Left renal cortex interstitium (tissue), 4 donors: ENCODE measurements around the gene MYADM. TPM values are rescaled to one million over a fixed set of nuclear protein-coding genes. Genes with fewer than 3 reads are reported as not detected.

Experiments
- DNase-seq, 4 donors: peaks; one replicate each; pipeline ENCODE4 v3.0.0-alpha.2; 2013; ENCODE audit warnings: low read depth in 4 of 4, low spot score in 2 of 4, missing footprints in 1 of 4
- polyA plus RNA-seq, 4 donors: library from polyadenylated mRNA; unstranded; fragments of 120-200 nt; gene quantifications; one replicate each; pipeline ENCODE4 v1.2.1, GENCODE V29; 2013; ENCODE audit not compliant: insufficient read length in 4 of 4

MYADM gene
- polyA plus RNA-seq, 4 donors: 61.3 to 95.9 (median 76.5) TPM

DNA sequence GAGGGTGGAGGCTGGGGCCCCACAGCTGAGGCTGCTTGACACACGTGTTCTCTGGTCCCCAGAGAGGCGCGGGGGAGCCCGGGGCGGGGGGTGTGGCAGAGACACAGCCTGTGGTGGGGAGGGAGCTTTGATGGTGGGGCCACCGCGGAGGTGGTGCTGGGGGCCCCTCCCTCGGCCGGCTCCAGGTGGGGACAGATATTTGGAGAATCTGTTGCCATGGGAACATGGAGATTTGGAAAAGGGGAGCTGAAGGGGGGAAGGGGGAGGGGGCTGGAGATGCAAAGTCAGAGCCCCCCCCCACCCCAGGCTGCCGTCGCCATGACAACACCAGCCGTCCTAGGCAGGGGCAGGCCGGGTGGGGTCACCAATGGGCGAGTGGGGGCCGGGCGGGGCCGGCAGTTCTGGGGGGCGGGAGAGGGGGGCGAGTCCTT is 15.6 kb downstream of the MYADM start:
- no peak for DNase-seq

- no peak for DNase-seq
Measured at GRCh38 chr19:53883741-53884140, 16.1 kb downstream of the MYADM start.

DNA sequence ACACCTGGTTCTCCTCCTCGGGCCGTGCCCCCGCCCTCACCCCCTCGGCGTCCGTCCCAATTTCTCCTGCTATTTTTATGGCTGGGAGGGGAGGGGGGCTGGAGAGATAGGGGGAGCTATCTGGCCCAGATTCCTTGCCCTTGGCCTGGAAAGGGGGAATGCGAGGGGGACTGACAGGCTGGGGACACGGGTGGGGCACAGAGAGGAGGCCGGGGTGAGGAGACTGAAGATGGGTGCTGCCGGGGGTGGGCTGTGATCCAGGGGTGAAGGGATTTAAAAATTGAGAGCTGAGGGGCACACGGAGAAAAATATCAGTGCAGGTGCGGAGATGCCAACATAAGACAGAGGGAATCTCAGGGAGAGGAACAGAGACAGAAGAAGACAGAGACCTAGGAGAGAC is 16.6 kb downstream of the MYADM start:
- DNase-seq: no peak

DNA sequence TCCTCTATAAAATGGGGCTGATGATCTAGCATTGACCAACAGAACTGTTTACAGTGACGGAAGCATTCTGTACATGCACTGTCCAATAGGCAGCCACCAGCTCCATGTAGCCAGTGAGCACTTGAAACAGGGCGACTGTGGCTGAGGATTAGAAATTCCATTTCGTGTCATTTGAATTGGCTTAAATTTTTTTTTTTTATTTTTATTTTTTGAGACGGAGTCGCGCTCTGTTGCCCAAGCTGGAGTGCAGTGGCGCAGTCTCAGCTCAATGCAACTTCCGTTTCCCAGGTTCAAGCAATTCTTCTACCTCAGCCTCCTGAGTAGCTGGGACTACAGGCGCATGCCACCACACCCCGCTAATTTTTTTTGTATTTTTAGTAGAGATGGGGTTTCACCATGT is 17.4 kb downstream of the MYADM start:
- no peak for DNase-seq

DNA sequence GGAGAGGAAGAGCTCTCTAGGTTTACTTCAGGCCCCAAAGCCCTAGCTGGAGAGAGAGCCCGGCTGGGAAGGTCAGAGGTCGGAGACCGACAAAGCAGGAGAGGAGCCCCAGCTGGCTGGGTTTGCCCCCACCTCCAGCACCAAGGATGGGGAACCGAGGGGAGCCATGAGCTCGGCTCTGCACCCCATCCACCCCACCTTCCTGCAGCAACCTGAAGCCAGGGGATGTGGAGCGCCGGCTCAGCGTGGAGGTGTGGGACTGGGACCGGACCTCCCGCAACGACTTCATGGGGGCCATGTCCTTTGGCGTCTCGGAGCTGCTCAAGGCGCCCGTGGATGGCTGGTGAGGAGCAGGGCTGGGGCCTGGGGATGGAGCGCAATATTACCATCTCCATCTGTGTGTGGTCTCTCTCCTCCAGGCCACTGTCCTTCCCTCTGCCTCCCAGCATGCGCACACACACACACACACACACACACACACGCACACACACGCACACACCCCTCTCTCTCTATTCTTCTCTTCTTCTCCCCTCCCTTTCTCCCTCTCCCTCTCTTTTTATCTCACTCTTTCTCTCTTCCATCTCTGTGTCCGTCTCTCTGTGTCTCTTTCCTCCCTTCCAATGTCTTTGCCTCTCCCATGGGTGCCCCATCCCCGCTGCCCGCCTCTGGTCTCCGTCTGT is 24.8 kb downstream of the MYADM start:
- no peak for DNase-seq

- no peak for DNase-seq
Measured at GRCh38 chr19:53892981-53893325, 25.3 kb downstream of the MYADM start.

DNA sequence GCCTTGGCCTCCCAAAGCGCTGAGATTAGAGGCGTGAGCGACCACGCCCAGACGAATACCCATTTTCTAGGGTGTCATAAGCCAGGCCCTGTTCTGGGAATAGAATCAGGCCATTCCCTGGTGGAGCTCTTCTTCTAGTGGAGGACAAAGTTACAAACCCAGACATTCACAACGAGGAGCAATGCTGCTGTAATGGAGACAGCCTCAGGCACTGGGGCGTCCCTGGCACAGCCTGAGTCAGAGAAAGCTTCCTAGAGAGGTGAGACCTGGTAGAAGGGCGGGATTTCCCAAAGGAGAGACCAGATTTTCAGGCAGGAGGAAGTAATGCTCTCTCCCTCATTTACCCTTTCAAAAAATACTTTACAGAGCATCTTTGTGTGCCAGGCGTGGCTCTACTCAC is 27.0 kb downstream of the MYADM start:
- no peak for DNase-seq

DNA sequence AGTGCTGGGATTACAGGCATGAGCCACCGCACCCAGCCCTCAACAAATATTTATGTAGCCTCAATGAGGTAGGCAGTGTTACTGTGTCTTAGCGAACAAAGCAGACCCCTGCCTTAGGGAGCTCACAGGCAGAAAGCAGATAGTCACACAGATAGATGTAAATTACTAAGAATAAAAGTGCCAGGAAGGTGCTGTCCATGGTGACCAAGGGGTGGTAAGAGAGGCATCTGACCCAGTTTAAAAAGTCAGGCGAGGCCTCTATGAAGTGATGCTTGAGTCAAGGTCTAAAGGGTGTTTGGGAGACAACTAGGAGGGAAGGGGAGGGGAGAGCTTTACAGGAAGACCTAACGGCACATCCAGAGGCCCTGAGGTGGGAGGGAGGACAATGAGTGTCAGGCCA is 29.0 kb downstream of the MYADM start:
- DNase-seq: no peak

GRCh38 chr19:53897459-53897858 is 29.8 kb downstream of the MYADM start:
- no peak for DNase-seq

DNA sequence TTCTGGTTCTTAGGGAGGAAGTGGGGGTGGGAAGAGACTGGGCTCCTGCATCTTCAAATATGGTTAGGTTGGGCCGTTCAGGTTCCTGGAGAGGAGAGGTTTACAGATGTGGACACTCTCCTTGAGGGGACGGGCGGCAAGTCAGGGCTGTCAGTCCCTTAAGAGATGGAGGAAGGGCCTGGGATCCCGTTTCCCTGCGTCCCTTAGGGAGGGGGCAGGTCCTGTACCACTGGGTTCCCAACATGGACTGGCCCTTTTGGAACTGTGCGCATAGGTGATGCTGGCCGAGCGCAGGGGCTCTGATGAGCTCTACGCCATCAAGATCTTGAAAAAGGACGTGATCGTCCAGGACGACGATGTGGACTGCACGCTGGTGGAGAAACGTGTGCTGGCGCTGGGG is 30.5 kb downstream of the MYADM start:
- DNase-seq: no peak

DNA sequence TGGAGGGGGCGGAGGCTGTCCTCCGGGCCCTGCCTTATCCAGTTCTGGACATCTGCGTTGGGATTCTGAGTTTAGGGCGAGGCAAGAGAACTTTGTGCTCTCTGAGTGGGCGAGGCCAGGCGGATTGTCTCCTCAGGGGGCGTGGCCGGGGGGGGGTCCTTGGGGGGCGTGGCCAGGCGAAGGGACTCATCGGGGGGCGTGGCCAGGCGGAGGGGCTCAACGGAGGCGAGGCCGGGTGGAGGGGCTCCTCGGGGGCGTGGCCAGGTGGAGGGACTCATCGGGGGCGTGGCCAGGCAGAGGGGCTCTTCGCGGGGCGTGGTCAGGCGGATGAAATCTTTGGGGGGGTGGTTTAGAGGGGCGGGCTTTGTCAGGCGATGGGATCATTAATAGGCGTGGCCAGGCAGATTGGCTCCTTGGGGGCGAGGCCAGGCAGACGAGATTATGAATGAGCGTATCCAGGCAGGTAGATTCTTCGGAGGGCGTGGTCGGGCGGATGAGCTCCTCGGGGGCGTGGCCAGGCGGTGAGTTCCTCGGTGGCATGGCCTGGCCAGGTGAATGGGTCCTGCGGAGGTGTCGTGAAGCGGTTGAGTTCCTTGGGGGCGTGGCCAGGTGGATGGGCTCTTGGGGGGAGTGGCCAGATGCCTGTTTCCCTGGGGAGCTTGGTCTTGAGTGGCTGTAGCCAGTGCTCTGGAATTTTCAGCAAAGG is 31.1 kb downstream of the MYADM start:
- no peak for DNase-seq

DNA sequence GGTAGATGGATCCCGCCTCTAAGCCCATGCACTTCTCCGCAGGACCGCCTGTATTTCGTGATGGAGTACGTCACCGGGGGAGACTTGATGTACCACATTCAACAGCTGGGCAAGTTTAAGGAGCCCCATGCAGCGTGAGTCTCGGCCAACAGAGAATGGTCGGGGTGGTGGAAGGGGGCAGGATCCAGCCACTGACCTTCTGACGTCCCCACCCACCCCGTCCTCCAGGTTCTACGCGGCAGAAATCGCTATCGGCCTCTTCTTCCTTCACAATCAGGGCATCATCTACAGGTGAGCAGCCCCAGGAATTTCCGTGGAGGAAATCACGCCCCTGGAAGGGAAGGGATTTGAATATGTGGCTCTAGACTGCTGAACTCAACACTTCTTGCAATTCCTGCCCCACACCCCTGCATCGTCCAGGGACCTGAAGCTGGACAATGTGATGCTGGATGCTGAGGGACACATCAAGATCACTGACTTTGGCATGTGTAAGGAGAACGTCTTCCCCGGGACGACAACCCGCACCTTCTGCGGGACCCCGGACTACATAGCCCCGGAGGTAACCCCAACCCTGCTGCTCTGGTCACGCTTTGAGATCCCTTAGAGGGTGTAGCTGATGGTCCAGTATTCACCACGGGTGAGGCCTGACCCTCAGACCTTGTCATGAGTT is 32.6 kb downstream of the MYADM start:
- DNase-seq: no peak

DNA sequence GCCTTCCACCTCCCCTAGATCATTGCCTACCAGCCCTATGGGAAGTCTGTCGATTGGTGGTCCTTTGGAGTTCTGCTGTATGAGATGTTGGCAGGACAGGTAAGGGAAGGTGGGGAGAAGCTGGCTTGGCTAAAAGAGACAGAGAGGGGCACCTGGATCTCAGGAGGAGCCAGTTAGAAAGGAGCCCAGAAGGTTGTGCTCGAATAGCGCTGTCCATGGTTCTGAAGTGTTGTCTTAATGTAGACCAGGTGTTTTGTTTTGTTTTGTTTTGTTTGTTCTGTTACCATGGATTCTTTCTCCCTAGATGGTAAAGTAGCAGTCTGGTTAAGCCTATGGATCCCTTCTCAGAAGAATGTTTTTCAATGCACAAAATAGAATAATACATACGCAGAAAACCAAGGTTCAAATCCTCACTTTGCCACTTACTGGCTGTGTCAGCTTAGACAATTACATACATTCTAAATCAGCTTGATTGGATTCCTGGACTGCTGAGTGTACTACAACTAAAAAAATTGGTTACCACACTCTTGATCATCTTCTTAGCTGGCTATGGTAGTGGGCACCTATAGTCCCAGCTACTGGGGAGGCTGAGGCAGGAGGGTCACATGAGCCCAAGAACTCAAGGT is 35.5 kb downstream of the MYADM start:
- DNase-seq: peak in 2 of 4 donors; percentile 63 to 73

DNA sequence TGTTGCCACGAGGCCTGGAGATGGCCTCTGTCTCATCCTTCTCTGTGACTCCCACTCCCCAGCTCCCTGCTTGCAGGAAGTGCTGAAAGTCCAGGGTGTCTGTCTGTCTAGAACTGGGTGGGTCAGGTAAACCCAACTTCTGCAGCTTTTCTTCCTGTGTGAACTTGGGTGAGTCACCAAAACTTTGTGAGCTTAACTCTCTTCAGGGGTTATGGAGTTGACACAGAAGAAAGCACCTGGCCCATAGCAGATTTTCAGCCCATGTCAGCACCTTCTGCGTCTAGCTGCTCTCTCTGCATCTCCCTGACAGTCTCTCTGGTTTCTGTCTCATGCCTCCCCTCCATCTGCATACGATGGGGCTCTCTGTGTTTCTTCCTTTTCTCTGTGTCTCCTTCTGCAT is 37.2 kb downstream of the MYADM start:
- DNase-seq: no peak

DNA sequence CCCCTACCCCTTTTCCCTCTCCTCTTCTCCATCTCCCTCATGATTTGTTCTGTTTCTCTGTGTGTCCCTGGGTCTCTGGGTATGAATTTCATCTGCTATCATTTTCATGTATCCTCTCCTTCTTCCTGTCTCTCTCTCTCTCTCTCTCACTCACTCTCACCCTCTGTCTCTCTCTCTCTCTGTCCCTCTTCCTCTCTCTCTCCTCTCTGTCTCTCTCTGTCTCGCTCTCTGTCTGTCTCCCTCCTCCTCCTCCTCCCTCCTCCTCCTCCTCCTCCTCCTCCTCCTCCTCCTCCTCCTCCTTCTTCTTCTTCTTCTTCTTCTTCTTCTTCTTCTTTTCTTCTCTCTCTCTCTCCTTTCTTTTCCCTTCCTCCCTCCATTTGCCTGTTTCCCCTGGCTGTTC is 38.1 kb downstream of the MYADM start:
- no peak for DNase-seq

GRCh38 chr19:53906211-53907192 is 38.8 kb downstream of the MYADM start:
- DNase-seq: no peak

- no peak for DNase-seq
Measured at GRCh38 chr19:53907193-53907581, 39.5 kb downstream of the MYADM start.

- DNase-seq: no peak
Measured at GRCh38 chr19:53907690-53908089, 40.0 kb downstream of the MYADM start.

DNA sequence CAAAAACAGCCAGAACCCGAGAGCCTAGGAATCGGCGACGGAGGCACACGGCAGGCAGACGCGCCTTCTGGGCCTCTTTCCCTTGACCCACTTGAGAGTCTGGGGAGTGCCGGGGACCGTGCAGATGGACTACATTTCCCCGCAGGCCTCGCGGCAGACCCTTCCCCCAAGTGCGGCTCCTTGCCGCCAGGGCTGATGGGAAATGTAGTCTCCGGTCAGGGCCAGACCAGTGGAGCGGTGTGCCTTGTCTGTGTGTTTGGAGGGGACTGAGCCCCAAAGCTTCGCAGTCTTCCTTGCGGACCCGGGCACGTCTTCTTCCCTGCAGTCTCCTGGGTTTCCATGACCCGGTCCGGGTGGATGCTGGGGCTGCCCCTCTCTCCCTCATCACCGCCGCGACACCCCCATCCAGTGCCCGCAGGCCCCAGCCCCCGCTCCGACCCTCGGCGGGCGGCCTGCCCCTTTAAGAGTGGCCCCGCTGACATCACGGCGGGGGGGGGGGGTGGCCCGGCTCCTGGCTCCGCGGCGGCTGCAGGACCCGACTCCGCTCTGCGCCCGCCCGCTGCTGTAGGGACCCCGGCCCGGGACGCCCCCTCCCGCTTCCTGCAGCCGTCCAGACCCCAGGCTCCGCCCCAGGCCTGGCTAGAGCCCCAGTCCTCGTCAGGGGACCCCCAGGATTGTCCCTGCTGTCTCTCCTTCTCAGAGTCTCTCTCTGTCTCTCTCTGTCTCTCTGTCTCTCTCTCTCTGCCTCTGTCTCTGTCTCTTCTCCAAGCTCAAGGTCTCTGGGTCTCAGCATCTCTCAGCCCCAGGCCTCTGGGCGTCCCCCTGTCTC is 40.6 kb downstream of the MYADM start:
- DNase-seq: peak in 1 of 4 donors; percentile 20
